Measurements from ENCODE around the gene TMEM270. TPM values are rescaled to one million over a fixed set of nuclear protein-coding genes. Genes with fewer than 3 reads are reported as not detected.

TMEM270 gene
- total RNA-seq, 1 experiment from 2014 or later: not detected

GRCh38 chr7:73890555-73891147, 29.7 kb downstream of the TMEM270 start:
- no peaks in the 10 kb centered on the region for H3K27me3 Mint-ChIP-seq (ENCODE audit: insufficient read depth, unreplicated experiment)
- ChIA-PET POLR2A (no interaction called here), CTCF (no interaction called here)
- DNase-seq (ENCODE audit: unreplicated experiment): no peak
- intact Hi-C loops (cut with micrococcal nuclease): no loop called here
- no peaks in the 10 kb centered on the region for H3K9me3 Mint-ChIP-seq (ENCODE audit: unreplicated experiment)
- no peaks in the 10 kb centered on the region for H3K36me3 Mint-ChIP-seq (ENCODE audit: insufficient read depth, unreplicated experiment)
- H3K27ac Mint-ChIP-seq (ENCODE audit: low read depth, unreplicated experiment): peak overlapping the region; percentile 57
- TF ChIP-seq CTCF (IDR thresholded peaks at IDR 0.05; ENCODE audit: unreplicated experiment): no peak
- no TSS peak for BruUV-seq (replicated peaks)
- no peak overlapping the region for H3K4me3 Mint-ChIP-seq (ENCODE audit: unreplicated experiment)
- H3K4me1 Mint-ChIP-seq (ENCODE audit: insufficient read depth, unreplicated experiment): peaks cover 12% of the 10 kb centered on the region

DNA sequence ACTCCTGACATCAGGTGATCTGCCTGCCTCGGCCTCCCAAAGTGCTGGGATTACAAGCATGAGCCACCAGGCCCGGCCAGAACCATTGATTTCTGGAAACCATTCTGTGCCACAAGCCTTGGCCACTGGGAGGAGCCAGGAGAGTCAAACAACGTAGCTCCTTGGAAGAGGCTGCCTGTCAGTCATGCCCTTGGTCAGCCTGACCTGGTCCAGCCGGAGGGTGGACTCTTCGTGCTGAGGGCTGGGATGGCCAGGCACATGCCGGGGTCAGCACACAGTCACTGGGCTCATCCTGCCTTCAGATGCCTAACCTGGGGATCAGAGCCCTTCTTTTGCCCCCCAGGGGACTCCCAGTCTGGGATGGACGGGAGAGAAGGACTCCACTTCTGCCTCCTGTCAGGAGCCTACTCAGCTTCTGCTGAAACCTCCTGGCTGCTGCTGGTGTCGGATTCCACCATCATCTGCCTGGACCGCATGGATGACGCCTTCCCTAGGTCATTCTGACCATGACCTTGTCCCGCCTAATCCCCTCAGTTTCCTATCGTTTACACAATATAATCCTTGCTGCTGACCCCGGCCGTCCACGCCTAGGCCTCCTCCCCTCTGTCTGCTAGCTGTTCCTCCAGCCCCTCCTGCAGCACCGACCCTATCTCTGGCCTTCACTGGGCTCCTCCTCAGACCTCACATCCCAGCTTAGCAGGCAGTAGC, 30.4 kb downstream of the TMEM270 start:
- DNase-seq (ENCODE audit: unreplicated experiment): no peak
- Mint-ChIP-seq H3K4me1 (ENCODE audit: insufficient read depth, unreplicated experiment) (peaks cover 12% of the 10 kb centered on the region), H3K27ac (ENCODE audit: low read depth, unreplicated experiment) (no peak overlapping the region), H3K36me3 (ENCODE audit: insufficient read depth, unreplicated experiment) (no peaks in the 10 kb centered on the region), H3K27me3 (ENCODE audit: insufficient read depth, unreplicated experiment) (no peaks in the 10 kb centered on the region), H3K9me3 (ENCODE audit: unreplicated experiment) (no peaks in the 10 kb centered on the region), H3K4me3 (ENCODE audit: unreplicated experiment) (no peak overlapping the region)
- ChIA-PET POLR2A (no interaction called here), CTCF (interaction anchor here (0.6 kb wide), 1 partner anchor 527 kb away, joined by 4 read pairs; no protein-coding TSS in a partner anchor)
- intact Hi-C loops (cut with micrococcal nuclease): no loop called here
- no peak for TF ChIP-seq CTCF (IDR thresholded peaks at IDR 0.05; ENCODE audit: unreplicated experiment)
- no TSS peak for BruUV-seq (replicated peaks)

DNA sequence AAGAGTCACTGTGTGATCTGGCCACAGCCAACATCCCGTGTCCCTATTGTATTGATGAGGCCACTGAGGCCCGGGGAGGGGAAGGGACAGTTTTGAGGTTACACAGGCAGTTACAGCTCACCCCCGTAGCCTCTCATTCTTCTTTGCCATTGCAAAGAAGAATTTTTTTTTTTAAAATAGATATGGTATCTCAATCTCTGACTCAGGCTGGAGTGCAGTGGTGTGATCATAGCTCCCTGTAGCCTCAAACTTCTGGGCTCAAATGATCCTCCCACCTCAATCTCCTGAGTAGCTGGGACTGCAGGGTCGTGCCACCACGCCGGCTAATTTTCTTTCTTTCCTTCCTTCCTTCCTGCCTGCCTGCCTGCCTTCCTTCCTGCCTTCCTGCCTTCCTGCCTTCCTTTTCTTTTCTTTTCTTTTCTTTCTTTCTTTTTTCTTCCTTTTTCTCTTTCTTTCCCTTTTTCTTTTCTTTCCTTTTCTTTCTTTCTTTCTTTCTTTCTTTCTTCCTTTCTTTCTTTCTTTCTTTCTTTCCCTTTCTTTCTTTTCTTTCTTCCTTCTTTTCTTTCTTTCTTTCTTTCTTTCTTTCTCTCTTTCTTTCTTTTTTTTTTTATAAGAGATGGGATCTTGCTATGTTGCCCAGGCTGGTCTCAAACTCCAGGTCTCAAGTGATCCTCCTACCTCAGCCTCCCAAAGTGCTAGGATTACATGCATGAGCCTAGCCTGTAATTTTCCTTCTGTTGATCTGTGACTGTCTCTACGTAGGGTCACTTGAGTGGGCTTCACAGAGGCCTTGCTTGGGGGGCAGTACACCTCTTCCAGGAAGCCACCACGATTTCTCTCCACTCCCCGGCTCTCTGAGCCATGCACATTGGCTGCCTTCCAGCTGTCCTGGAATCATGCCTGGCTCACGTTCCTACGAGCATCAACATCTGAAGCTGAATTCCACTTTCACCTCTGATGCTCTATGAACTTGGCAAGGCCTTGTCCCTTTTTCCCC, 31.3 kb downstream of the TMEM270 start:
- no peaks in the 10 kb centered on the region for H3K9me3 Mint-ChIP-seq (ENCODE audit: unreplicated experiment)
- ChIA-PET POLR2A (interaction anchor here (0.6 kb wide), 1 partner anchor 12 kb away, joined by 3 read pairs; no protein-coding TSS in a partner anchor), CTCF (no interaction called here)
- DNase-seq (ENCODE audit: unreplicated experiment): peak; percentile 71
- no TSS peak for BruUV-seq (replicated peaks)
- no peak overlapping the region for H3K27ac Mint-ChIP-seq (ENCODE audit: low read depth, unreplicated experiment)
- TF ChIP-seq CTCF (IDR thresholded peaks at IDR 0.05; ENCODE audit: unreplicated experiment): no peak
- H3K4me3 Mint-ChIP-seq (ENCODE audit: unreplicated experiment): no peak overlapping the region
- H3K27me3 Mint-ChIP-seq (ENCODE audit: insufficient read depth, unreplicated experiment): no peaks in the 10 kb centered on the region
- H3K36me3 Mint-ChIP-seq (ENCODE audit: insufficient read depth, unreplicated experiment): no peaks in the 10 kb centered on the region
- peaks cover 21% of the 10 kb centered on the region for H3K4me1 Mint-ChIP-seq (ENCODE audit: insufficient read depth, unreplicated experiment)
- intact Hi-C loops (cut with micrococcal nuclease): no loop called here
